Subcutaneous adipose tissue (tissue), 4 donors: ENCODE data around the gene SARM1. TPM values are rescaled to one million over a fixed set of nuclear protein-coding genes. Genes with fewer than 3 reads are reported as not detected.

Source experiments
- total RNA-seq, 4 donors: library from RNA; depleted of rRNA; stranded (reverse); fragments of >200 nt; gene quantifications; one replicate each; pipeline ENCODE4 v1.1.0, GENCODE V29; 2016
- TF ChIP-seq, protein P1 (sequence below): fragments of 450-650 bp; IDR thresholded peaks from one replicate; pipeline ENCODE4 v1.5.1; 2016; ENCODE audit warnings: low read depth, mild to moderate bottlenecking, control low read depth, antibody characterized with exemption, moderate library complexity

SARM1 gene
- total RNA-seq, 4 donors from 2014 or later, result 3.8 to 7.7 (median 5.9) TPM

DNA sequence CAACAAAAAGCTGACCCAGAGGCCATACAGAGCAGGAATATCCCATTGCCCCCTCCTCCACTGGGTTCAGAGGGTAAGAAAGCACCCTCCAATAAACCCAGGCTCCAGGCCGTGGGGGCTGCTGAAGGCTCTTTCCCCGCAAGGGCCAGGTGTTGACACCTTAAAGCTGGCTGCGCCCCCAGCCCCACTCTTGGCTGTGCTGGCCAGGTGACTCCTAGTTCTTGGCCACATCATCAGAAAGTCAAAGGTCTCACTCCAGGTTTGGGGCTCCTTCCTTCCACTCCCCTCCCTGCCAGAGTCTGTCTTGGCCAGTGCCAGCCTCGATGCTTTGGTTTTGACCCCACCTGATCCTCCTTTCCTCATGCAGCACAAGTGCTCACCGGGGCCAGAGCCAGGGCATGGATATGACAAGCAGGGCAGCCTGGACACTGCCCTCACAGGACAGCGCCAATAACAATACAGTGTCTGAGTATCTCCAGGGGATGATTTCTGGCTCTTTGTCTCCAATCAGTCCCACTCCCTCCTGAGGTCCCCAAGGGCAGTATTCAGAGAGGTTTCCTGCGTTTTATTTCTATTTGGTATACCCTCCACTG lies 26.3 kb downstream of the SARM1 start:
- TF ChIP-seq, protein P1, sequence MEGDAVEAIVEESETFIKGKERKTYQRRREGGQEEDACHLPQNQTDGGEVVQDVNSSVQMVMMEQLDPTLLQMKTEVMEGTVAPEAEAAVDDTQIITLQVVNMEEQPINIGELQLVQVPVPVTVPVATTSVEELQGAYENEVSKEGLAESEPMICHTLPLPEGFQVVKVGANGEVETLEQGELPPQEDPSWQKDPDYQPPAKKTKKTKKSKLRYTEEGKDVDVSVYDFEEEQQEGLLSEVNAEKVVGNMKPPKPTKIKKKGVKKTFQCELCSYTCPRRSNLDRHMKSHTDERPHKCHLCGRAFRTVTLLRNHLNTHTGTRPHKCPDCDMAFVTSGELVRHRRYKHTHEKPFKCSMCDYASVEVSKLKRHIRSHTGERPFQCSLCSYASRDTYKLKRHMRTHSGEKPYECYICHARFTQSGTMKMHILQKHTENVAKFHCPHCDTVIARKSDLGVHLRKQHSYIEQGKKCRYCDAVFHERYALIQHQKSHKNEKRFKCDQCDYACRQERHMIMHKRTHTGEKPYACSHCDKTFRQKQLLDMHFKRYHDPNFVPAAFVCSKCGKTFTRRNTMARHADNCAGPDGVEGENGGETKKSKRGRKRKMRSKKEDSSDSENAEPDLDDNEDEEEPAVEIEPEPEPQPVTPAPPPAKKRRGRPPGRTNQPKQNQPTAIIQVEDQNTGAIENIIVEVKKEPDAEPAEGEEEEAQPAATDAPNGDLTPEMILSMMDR, result no peak

DNA sequence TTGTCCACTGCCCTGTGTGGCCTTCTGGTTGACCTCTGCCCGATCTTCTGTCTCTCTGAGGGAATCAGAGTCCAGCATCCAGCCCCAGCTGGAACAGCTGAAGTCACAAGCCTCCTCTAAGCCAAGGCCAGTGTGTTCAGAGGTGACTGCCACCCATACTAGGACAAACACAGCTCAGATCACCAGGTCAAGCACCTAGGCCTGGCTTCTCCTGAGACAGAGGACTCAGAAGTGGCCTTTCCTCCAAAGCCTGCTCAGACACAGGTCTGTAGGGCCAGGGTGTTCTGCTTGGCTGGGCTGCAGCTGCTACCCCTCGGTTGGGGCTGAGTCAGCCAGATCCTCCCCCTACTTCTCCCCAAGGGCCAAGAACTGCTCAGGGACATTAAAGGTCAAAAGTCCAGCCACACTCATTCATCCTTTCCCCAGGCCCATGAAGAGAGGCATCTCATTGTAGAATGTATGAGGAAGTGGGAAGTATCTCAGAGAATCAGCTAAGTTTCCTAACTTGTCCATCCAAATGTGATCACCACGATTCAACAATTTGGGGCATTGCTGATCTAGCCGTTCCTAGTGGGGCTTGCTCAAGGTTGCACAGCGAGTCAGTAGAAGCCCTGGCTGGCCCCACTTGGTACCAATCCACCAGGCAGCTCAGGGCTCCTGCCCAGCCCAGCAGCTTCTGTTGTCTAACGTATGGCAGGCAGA lies 26.9 kb downstream of the SARM1 start:
- TF ChIP-seq, protein P1, result no peak

DNA sequence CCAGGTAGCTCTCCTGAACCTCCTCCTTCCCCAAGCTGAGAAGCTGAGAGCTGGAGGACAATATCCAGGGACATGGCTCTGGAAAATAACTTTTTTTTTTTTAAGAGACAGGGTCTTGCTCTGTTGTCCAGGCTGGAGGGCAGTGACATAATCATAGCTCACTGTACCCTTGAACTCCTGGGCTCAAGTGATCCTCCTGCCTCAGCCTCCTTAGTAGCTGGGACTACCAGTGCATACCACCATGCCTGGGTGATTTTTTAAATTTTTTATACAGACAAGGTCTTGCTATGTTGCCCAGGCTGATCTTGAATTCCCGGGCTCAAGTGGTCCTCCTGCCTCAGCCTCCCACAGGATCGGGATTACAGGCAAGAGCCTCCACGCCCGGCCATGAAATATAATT lies 28.3 kb downstream of the SARM1 start:
- TF ChIP-seq, protein P1, result no peak

DNA sequence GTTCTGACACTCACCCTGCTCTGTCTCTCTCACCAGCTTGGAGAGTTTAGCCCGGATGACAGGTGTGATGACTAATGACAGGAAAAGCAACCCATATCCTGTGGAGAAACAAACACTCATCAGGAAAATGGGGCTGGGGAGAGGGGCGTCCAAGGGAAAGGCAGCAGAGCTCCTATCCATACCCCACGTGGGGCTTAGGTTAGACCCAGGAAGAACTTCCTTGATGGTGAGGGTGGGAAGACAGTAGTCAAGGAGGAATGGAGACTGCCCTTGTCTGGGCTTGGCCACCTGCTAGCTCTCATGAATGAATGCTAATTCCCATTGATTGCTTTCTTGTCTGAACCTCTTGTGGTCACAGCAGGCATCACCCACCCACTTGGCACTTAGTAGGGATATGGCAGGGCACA lies 30.7 kb downstream of the SARM1 start:
- TF ChIP-seq, protein P1, result no peak

DNA sequence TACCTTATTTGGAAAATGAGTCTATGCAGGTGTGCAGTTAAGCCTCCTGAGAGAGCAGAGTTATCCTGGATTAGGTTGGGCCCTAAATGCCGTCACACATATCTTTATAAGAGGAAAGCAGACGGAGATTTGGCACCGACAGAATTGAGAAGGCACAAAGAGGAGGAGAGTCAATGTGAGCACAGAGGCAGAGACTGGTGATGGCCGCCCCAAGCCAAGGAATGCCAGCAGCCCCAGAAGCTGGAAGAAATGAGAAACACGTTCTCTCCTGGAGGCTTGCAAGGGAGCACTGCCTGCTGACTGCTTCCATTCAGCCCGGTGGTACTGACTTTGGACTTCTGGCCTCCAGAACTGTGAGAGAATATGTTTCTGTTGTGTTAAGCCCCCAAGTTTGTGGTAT lies 31.4 kb downstream of the SARM1 start:
- TF ChIP-seq, protein P1, result no peak

DNA sequence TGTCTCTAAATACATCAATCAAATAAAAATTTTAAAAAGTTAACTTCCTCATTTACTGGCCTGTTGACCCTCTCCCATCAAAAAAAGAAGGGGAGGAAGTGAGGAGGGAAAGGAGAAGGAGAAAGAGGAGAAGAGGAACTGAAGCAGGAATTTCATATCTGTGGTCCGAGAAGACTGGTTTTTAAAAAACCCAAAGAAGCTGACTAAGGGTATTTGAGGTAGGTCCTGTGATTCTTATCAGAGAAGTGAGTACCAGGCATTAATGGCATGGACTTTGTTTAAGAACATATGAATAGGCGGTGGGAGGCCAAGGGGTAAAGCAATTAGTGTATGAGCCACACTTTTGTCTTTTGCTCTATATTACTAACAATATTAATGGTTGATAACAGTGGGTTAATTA lies 32.5 kb downstream of the SARM1 start:
- TF ChIP-seq, protein P1, result no peak

DNA sequence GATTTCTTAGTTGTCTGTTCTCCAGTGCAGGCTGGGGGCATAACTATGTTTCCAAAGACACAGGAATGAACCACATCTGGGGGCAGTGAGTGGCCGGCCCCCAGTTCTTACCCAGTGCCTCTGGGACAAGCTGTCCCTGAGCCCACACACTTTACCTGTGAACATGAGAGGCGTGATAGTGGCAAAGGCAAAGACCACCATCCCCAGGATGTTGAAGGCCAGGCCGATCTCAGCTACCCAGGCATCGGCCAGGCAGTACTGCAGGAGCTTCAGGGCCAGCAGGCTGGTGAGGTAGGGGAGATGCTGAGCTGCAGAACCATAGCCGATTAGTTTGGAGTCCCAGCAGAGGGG lies 32.9 kb downstream of the SARM1 start:
- TF ChIP-seq, protein P1, result no peak
